GM23248 (cell line): ENCODE results near the gene SSX2IP.

ENCODE experiments used
- EZH2 ChIP-seq: fragments of 200-600 bp; sonication (generic); IDR thresholded peaks from 2 replicates; pipeline ENCODE4 v1.6.1; 2018; ENCODE audit warnings: antibody characterized with exemption, mild to moderate bottlenecking; ENCODE audit not compliant: insufficient read depth, poor library complexity, severe bottlenecking
- EZH2phosphoT487 ChIP-seq: fragments of 200-600 bp; sonication (generic); IDR thresholded peaks from 2 replicates; pipeline ENCODE4 v1.6.1; 2018; ENCODE audit warnings: antibody characterized with exemption, moderate library complexity, mild to moderate bottlenecking, low read depth; ENCODE audit not compliant: insufficient read depth

- TF ChIP-seq EZH2phosphoT487 (no peak), EZH2 (no peak)
Measured at GRCh38 chr1:84668185-84668584, 22.1 kb downstream of the SSX2IP start.
